IgD-negative memory B cell (primary cell): ENCODE measurements around the gene LYSMD3. TPM values are rescaled to one million over a fixed set of nuclear protein-coding genes. Genes with fewer than 3 reads are reported as not detected.
A peak's percentile ranks its signal among the peaks of the same experiment; 100 is the strongest.
"Not testable (repeated sequence)": the region's sequence is repeated elsewhere in the genome, so short reads cannot be mapped to it uniquely, and the experiment has no call there.

Source experiments
- H3K27ac Mint-ChIP-seq, 3 donors: one replicate each; pipeline ENCODE4 v1.8.0; 2020 to 2022; ENCODE audit warnings: mild to moderate bottlenecking in 3 of 3, mixed read lengths in 3 of 3, moderate library complexity in 1 of 3
- H3K27me3 Mint-ChIP-seq: one replicate; pipeline ENCODE4 v1.8.0; 2021; ENCODE audit warnings: mixed read lengths
- H3K36me3 Mint-ChIP-seq: one replicate; pipeline ENCODE4 v1.8.0; 2020; ENCODE audit warnings: mild to moderate bottlenecking, mixed read lengths
- H3K4me1 Mint-ChIP-seq, 3 donors: one replicate each; pipeline ENCODE4 v1.8.0; 2020 to 2022; ENCODE audit warnings: mixed read lengths in 3 of 3, mild to moderate bottlenecking in 1 of 3
- H3K4me3 Mint-ChIP-seq, 4 donors: one replicate each; pipeline ENCODE4 v1.8.0; 2020 to 2022; ENCODE audit warnings: mild to moderate bottlenecking in 4 of 4, mixed read lengths in 4 of 4, moderate library complexity in 3 of 4
- H3K9me3 Mint-ChIP-seq, 3 donors: one replicate each; pipeline ENCODE4 v1.8.0; 2020 to 2021; ENCODE audit warnings: mixed read lengths in 3 of 3, mild to moderate bottlenecking in 1 of 3
- polyA plus RNA-seq: library from polyadenylated mRNA; unstranded; fragments of 300-500 nt; fragmentation: Illumina TruSeq; gene quantifications from one replicate; pipeline ENCODE4 v1.2.3, GENCODE V29; 2021

The LYSMD3 gene
- polyA plus RNA-seq = 8.2 TPM

GRCh38 chr5:90529194-90529938, at the start of gene LYSMD3:
Gene LYSMD3, minus strand, starts transcription at chr5:90529584. Its CDS starts 4,295 bp downstream, at chr5:90525289.
- peak within 1 kb of the TSS; percentile 92 to 100 (median 100) for H3K4me3 Mint-ChIP-seq
- peaks cover 9% of the 10 kb centered on the region for H3K27me3 Mint-ChIP-seq
- no peaks in the 10 kb centered on the region for H3K9me3 Mint-ChIP-seq
- no peaks in the 10 kb centered on the region for H3K36me3 Mint-ChIP-seq
- H3K27ac Mint-ChIP-seq = peak within 1 kb of the TSS; percentile 93 to 99 (median 98)
- peaks cover 15 to 29% (median 24%) of the 10 kb centered on the region in 3 donors for H3K4me1 Mint-ChIP-seq

GRCh38 chr5:90576566-90576965, 47.2 kb upstream of the LYSMD3 start:
- not testable (repeated sequence) for H3K4me3 Mint-ChIP-seq, H3K4me1 Mint-ChIP-seq, H3K36me3 Mint-ChIP-seq, H3K27me3 Mint-ChIP-seq
- peak overlapping the region in 1 of 3 donors; percentile 18 for H3K27ac Mint-ChIP-seq
- peaks cover 4 to 15% (median 11%) of the 10 kb centered on the region in 3 donors for H3K9me3 Mint-ChIP-seq

- H3K9me3 Mint-ChIP-seq = peaks cover 4 to 13% (median 12%) of the 10 kb centered on the region in 3 donors
- no peak overlapping the region for H3K27ac Mint-ChIP-seq
- peaks cover 7% of the 10 kb centered on the region for H3K27me3 Mint-ChIP-seq
- no peak overlapping the region for H3K4me3 Mint-ChIP-seq
- H3K36me3 Mint-ChIP-seq = no peaks in the 10 kb centered on the region
- H3K4me1 Mint-ChIP-seq = no peaks in the 10 kb centered on the region
These were observed 46.3 kb upstream of the LYSMD3 start for GRCh38 chr5:90575712-90576111.

- peaks cover 10% of the 10 kb centered on the region for H3K27me3 Mint-ChIP-seq
- H3K4me3 Mint-ChIP-seq = no peak overlapping the region
- H3K27ac Mint-ChIP-seq = no peak overlapping the region
- no peaks in the 10 kb centered on the region for H3K36me3 Mint-ChIP-seq
- no peaks in the 10 kb centered on the region for H3K4me1 Mint-ChIP-seq
- H3K9me3 Mint-ChIP-seq = peaks cover 0 to 12% (median 1%) of the 10 kb centered on the region in 3 donors
These were observed 41.9 kb upstream of the LYSMD3 start for GRCh38 chr5:90571147-90571773.

GRCh38 chr5:90570034-90570433, 40.6 kb upstream of the LYSMD3 start:
- Mint-ChIP-seq H3K9me3 (peaks cover 0 to 12% (median 1%) of the 10 kb centered on the region in 3 donors), H3K27ac (no peak overlapping the region), H3K27me3 (peaks cover 13% of the 10 kb centered on the region), H3K4me1 (no peaks in the 10 kb centered on the region), H3K4me3 (no peak overlapping the region), H3K36me3 (peaks cover 2% of the 10 kb centered on the region)

- Mint-ChIP-seq H3K4me1 (no peaks in the 10 kb centered on the region), H3K27me3 (peaks cover 12% of the 10 kb centered on the region), H3K4me3 (no peak overlapping the region), H3K36me3 (peaks cover 2% of the 10 kb centered on the region), H3K27ac (no peak overlapping the region), H3K9me3 (peaks cover 0 to 12% (median 0%) of the 10 kb centered on the region in 3 donors)
These were observed 39.7 kb upstream of the LYSMD3 start for GRCh38 chr5:90569084-90569483.

GRCh38 chr5:90565491-90565890, 36.1 kb upstream of the LYSMD3 start:
- H3K4me3 Mint-ChIP-seq = no peak overlapping the region
- H3K9me3 Mint-ChIP-seq = peaks cover 0 to 7% (median 0%) of the 10 kb centered on the region in 3 donors
- H3K27ac Mint-ChIP-seq = no peak overlapping the region
- H3K4me1 Mint-ChIP-seq = no peaks in the 10 kb centered on the region
- peaks cover 17% of the 10 kb centered on the region for H3K27me3 Mint-ChIP-seq
- peaks cover 2% of the 10 kb centered on the region for H3K36me3 Mint-ChIP-seq

GRCh38 chr5:90563108-90563507, 33.7 kb upstream of the LYSMD3 start:
- peaks cover 3 to 6% (median 3%) of the 10 kb centered on the region in 3 donors for H3K4me1 Mint-ChIP-seq
- H3K36me3 Mint-ChIP-seq = peaks cover 2% of the 10 kb centered on the region
- no peak overlapping the region for H3K4me3 Mint-ChIP-seq
- peaks cover 24% of the 10 kb centered on the region for H3K27me3 Mint-ChIP-seq
- H3K9me3 Mint-ChIP-seq = no peaks in the 10 kb centered on the region
- no peak overlapping the region for H3K27ac Mint-ChIP-seq

GRCh38 chr5:90562341-90562740, 33.0 kb upstream of the LYSMD3 start:
- peaks cover 29% of the 10 kb centered on the region for H3K27me3 Mint-ChIP-seq
- H3K9me3 Mint-ChIP-seq = no peaks in the 10 kb centered on the region
- peaks cover 4 to 9% (median 4%) of the 10 kb centered on the region in 3 donors for H3K4me1 Mint-ChIP-seq
- H3K36me3 Mint-ChIP-seq = peaks cover 2% of the 10 kb centered on the region
- no peak overlapping the region for H3K4me3 Mint-ChIP-seq
- H3K27ac Mint-ChIP-seq = no peak overlapping the region

GRCh38 chr5:90561766-90562165, 32.4 kb upstream of the LYSMD3 start:
- H3K4me1 Mint-ChIP-seq = peaks cover 4 to 9% (median 4%) of the 10 kb centered on the region in 3 donors
- no peaks in the 10 kb centered on the region for H3K9me3 Mint-ChIP-seq
- H3K36me3 Mint-ChIP-seq = peaks cover 2% of the 10 kb centered on the region
- peaks cover 31% of the 10 kb centered on the region for H3K27me3 Mint-ChIP-seq
- H3K4me3 Mint-ChIP-seq = no peak overlapping the region
- H3K27ac Mint-ChIP-seq = no peak overlapping the region

- Mint-ChIP-seq H3K4me1 (peaks cover 4 to 9% (median 4%) of the 10 kb centered on the region in 3 donors), H3K27me3 (peaks cover 36% of the 10 kb centered on the region)
These were observed 31.4 kb upstream of the LYSMD3 start for GRCh38 chr5:90560771-90561170.

GRCh38 chr5:90558344-90559192, 29.2 kb upstream of the LYSMD3 start, which contains the start of gene ADGRV1:
Gene ADGRV1, plus strand, starts transcription at chr5:90558797. Its CDS starts 99 bp downstream, at chr5:90558896.
- Mint-ChIP-seq H3K4me1 (peaks cover 4 to 9% (median 4%) of the 10 kb centered on the region in 3 donors), H3K9me3 (no peaks in the 10 kb centered on the region), H3K36me3 (peaks cover 2% of the 10 kb centered on the region), H3K27ac (no peak within 1 kb of the TSS), H3K27me3 (peaks cover 36% of the 10 kb centered on the region), H3K4me3 (peak within 1 kb of the TSS in 3 of 4 donors; percentile 54 to 81 (median 78))

More at GRCh38 chr5:90560771-90561170, 31.4 kb upstream of the LYSMD3 start:
- Mint-ChIP-seq H3K27ac (no peak overlapping the region), H3K36me3 (peaks cover 2% of the 10 kb centered on the region), H3K4me3 (no peak overlapping the region), H3K9me3 (no peaks in the 10 kb centered on the region)

- Mint-ChIP-seq H3K4me3 (peak overlapping the region in 2 of 4 donors; percentile 47 to 78), H3K4me1 (peaks cover 4 to 9% (median 4%) of the 10 kb centered on the region in 3 donors), H3K27me3 (peaks cover 38% of the 10 kb centered on the region), H3K27ac (no peak overlapping the region), H3K9me3 (no peaks in the 10 kb centered on the region), H3K36me3 (peaks cover 2% of the 10 kb centered on the region)
These were observed 28.5 kb upstream of the LYSMD3 start for GRCh38 chr5:90557871-90558270.

GRCh38 chr5:90557391-90557790, 28.0 kb upstream of the LYSMD3 start:
- Mint-ChIP-seq H3K9me3 (no peaks in the 10 kb centered on the region), H3K27ac (no peak overlapping the region), H3K4me1 (peaks cover 4 to 9% (median 4%) of the 10 kb centered on the region in 3 donors), H3K4me3 (no peak overlapping the region), H3K27me3 (peaks cover 40% of the 10 kb centered on the region), H3K36me3 (peaks cover 2% of the 10 kb centered on the region)

GRCh38 chr5:90555666-90556065, 26.3 kb upstream of the LYSMD3 start:
- Mint-ChIP-seq H3K36me3 (peaks cover 2% of the 10 kb centered on the region), H3K9me3 (no peaks in the 10 kb centered on the region), H3K27me3 (peaks cover 32% of the 10 kb centered on the region), H3K27ac (no peak overlapping the region), H3K4me3 (no peak overlapping the region), H3K4me1 (peaks cover 4 to 15% (median 7%) of the 10 kb centered on the region in 3 donors)
